ENCODE results near the gene TMA7B.

The TMA7B gene

DNA sequence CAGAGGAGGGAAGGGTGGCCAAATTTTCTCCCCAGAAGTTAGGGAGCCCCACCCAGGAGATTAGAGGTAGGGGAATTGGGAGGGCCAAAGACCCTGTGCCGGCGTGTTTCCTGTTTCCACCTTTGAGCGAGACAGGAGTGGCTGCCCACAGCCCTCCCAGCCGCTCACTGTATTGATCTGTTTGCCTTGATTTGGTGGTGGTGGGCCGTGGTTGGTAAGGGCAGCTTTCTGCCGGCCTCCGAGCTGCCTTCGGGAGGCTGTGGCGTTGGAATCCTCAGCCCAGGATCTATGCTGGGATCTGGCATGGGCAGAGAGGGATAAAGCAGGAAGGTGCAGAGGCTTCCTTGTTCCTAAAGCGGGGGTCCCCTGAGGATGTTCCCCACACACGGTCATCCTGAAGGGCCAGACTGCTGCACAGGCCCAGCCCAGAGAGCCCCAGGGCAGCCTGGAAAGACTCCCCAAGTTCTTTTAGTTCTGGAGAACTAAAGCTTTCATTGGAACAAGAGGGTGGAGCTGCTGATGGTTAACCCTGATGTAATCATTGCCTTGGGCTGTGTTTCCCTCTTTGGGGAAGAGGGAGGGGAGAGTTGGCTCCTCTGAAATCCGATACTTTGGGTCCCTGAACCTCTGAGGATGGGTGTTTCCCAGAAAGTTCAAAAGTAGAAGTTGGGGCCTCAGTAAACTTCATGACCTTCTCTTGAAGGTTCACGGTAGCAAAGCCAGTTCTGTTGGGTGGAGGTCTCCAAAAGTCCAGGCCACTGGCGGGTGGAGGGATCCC is 41.8 kb downstream of the TMA7B start:
- no peak for DNase-seq (ENCODE audit: low read depth)

DNA sequence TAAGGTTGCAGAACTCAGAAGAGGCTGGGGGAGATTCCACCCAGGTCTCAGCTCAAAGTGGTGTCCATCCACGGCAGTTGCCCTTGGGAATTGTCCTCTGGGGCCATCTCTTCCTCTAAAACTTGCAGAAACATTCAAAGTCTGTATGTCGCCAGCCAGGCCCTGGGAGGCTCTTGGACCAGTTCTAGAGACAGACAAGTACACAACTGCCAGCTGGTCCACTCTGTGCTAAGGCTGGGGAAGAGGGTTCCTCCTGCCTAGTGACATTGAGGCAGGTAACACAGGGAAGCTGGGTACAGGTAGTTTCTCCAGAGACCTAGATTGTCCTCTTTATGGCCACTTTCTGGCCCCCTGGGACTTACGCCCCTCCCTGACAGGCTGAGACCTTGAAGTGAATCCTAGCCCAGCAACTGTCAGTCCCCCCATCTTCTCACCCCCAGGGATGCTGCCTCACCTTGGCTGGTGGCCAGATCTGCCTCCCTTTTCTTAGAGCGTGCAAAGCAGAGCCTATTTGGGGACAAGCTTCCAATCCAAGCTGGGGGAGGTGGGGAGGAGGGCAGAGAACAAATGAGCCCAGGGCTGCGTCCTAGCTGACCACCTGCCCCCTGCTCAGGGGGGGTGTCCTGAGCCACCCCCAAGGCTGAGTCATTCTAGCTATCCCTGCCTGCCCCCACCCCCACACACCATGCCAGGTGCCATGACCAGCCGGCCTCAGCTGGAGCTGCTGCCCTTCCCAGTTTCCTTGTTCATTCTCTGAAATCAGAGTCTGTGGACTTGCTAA is 42.9 kb downstream of the TMA7B start:
- DNase-seq (ENCODE audit: low read depth): no peak

DNA sequence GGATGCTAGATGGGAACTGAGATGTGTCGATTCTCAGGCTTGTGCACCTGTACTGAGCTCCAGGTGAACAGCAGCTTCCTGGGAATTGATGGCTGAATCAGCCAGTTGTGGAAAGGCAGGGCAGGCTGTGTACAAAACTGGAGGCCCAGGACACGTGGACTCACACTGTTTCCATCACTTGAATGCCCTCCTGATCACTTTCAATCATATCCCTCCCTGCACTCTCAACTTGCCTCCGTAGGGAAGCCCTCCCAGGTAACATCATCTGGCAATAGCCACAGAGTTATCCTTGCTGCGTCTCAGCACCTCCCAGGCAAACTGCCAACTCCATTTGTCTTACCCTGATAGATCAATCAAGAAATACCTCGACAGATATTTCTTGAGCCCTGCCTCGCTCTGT is 44.6 kb downstream of the TMA7B start:
- DNase-seq (ENCODE audit: low read depth): no peak

DNA sequence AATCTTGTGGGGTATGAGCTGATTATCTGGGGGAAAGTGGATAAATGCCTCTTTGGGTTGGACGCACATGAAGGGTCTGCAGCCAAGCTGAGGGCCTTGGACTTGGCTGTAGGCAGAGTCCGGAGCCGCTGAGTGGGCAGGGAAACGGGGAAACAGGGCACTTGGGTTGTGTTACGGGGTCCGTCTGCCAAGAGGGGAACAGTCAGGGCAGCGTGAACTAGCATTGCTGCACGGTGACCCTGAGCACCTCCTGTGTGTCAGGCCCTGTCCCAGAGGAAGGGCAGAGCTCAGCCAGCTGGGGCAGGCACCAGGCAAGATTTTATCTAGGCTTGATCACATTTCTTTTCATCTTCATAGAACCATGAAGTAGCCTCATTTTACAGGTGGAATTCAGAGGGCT is 46.4 kb downstream of the TMA7B start:
- DNase-seq (ENCODE audit: low read depth): no peak

DNA sequence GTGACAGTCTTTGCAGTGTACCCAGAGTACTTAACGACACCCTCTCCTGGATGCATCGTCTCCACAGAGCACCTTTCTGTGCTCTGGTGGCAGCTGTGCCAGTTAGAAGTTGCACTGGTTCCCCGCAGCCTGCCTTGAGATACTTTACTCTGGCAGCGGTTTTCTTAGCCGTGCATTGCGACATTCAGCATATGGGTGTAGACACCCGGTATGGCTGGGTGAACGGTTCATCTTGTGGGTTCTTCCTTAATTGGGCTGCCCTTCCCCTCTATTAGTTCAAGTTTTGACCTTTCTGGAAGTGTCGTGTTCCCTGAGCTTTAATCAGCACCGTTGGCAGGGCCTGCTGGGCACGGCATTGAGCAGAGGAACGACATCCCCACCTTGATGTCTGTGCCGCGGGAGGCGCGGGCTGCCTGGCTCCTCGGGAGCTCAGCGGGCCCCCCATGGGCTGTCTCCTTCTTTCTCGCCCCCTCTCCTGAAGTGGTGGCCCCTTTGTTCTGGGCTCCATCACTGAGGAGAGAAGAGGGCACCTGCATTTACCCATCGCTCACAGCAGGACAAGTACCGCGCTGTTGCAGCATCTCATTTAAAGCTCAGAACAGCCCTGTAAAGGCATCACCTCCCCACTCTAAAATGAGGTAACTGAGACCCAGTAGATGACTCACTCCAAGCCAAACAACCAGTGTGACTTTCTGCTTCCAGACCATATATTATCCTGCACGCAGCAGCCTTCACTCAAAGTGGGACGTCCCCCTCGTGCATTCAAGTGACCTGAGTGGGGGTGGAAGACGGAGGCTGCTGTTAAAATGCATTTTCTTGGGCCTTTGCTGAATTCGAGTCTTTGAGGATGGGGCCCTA is 47.9 kb downstream of the TMA7B start:
- no peak for DNase-seq (ENCODE audit: low read depth)

DNA sequence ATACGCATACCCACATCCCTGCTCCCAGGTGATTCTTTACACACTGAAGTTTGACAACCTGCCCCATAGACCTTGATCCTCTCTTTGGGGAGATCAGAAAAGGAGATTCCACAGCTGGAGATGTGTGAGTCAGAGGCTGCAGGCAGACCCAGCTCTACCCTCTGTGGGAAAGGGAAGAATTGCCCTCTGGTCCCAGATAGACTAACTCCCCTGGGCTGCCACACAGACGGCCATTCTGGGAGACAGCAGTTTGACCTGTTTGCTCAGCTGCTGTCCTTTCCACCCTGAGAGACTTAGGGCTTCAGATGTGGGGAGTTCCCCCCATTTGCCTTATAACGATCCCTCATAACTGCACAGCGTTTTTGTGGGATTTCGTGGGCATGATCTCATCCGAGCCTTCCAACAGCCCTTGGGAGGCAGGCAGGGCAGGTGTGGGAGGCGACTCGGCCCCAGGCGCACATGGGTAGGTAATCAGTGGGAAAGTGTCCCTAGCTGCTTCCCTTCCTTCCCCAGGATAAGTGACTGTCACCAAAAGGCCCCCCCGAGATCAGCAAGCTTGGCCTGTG is 48.6 kb downstream of the TMA7B start:
- DNase-seq (ENCODE audit: low read depth): no peak

DNA sequence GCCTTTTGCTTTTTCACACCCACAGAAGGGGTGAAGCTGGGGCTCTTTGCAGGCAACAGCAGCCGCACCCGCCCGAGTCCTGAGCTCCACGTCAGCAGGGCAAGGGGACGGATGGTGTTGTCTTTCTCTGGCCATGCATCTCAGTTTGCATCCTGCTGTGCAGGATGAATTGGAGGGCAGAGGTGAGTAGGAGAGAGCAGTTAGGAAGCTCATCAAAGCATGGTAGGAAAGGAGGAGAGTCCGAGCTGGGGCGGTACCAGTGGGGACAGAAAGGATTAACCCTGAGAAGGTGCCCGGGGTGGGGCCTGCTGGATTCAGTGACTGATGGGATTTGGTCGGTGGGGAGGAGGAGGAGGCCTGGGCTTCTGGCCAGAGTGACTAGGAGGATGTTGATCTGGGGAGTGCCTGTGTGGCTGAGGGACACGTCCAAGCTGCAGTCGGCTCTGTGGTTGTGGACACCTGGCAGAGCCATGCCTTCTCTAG is 49.1 kb downstream of the TMA7B start:
- DNase-seq (ENCODE audit: low read depth): peak; percentile 16

DNA sequence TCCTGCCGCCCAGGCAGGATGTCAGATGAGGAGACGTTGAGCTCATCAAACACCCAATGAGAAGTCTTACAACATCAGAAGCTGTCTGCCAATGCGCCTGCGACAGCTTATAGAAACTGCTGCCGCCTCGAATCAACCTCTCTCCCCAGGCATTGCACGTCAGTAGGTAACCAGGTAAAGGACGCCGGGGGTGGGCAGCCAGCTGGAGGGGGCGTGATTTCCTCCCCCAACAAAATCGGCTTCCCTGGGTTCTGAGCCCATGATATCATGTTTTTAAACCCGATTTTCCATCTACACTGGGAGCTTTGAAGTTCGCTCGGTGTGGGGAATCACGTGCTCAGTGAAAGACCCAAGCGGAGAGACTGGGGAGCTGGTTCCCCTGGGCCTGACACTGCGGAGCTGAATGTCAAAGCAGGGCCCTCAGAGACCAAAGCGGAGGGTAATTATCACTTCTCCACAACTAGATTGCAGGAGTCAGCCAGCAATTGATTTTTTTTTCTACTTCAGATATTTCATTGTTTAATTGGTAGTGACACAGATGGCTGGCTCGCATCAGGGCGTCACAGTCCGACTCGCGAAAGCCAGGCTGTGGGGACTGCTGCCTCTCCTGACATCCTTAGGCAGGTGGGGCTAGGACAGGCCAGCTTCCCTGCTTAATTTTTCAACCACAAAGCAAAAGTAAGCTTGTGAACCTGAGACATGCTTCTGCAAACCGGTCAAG is 49.9 kb downstream of the TMA7B start:
- DNase-seq (ENCODE audit: low read depth): peak; percentile 28

DNA sequence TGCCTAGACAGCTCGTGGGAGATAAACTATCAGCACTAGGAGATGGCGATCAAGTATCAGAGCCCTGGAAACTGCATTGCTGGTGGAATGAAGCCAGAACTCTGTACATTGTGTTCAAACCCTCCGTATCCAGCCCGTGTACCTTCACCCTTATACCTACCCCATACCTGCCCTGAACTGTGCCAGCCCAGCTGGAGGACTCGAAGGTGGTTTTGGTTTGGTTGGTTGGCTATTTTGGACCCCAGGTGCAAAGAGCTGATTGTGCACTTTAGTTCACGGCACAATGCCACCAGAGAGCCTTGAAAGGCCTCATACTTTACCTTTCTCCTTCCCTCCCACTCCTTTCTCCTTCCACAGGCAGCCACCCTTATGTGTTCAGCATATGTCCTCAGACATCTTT is 50.5 kb downstream of the TMA7B start:
- DNase-seq (ENCODE audit: low read depth): no peak

Data from iris pigment epithelial cell (primary cell).